ENCODE measurements around the gene CC2D2B.

The CC2D2B gene

GRCh38 chr10:96013956-96014355 lies 106.2 kb downstream of the CC2D2B start:
- peaks cover 6% of the 10 kb centered on the region for H3K4me1 Mint-ChIP-seq
- H3K9me3 Mint-ChIP-seq, result no peaks in the 10 kb centered on the region
- TF ChIP-seq CTCF (IDR thresholded peaks at IDR 0.05; ENCODE audit: unreplicated experiment in 3 of 3), result no peak
- peaks cover 22% of the 10 kb centered on the region for H3K27me3 Mint-ChIP-seq (ENCODE audit: low read depth)
- no peak overlapping the region for H3K27ac Mint-ChIP-seq
- H3K36me3 Mint-ChIP-seq (ENCODE audit: low read depth), result no peaks in the 10 kb centered on the region
- H3K4me3 Mint-ChIP-seq, result no peak overlapping the region

- Mint-ChIP-seq H3K36me3 (ENCODE audit: low read depth) (no peaks in the 10 kb centered on the region), H3K27me3 (ENCODE audit: low read depth) (peaks cover 22% of the 10 kb centered on the region), H3K9me3 (no peaks in the 10 kb centered on the region), H3K27ac (no peak overlapping the region), H3K4me3 (no peak overlapping the region), H3K4me1 (peaks cover 6% of the 10 kb centered on the region)
- TF ChIP-seq CTCF (IDR thresholded peaks at IDR 0.05; ENCODE audit: unreplicated experiment in 3 of 3), result no peak
Measured at GRCh38 chr10:96014473-96015102, 106.8 kb downstream of the CC2D2B start.

GRCh38 chr10:96017191-96017687 lies 109.5 kb downstream of the CC2D2B start:
- Mint-ChIP-seq H3K27ac (no peak overlapping the region), H3K4me3 (no peak overlapping the region), H3K9me3 (no peaks in the 10 kb centered on the region), H3K36me3 (ENCODE audit: low read depth) (no peaks in the 10 kb centered on the region), H3K27me3 (ENCODE audit: low read depth) (peaks cover 22% of the 10 kb centered on the region), H3K4me1 (peaks cover 6% of the 10 kb centered on the region)
- TF ChIP-seq CTCF (IDR thresholded peaks at IDR 0.05; ENCODE audit: unreplicated experiment in 3 of 3), result peak; percentile 70 to 85 (median 82)

GRCh38 chr10:96021332-96021731 lies 113.6 kb downstream of the CC2D2B start:
- TF ChIP-seq CTCF (IDR thresholded peaks at IDR 0.05; ENCODE audit: unreplicated experiment in 3 of 3), result no peak
- H3K4me1 Mint-ChIP-seq, result peaks cover 6% of the 10 kb centered on the region
- peaks cover 21% of the 10 kb centered on the region for H3K27me3 Mint-ChIP-seq (ENCODE audit: low read depth)
- no peak overlapping the region for H3K27ac Mint-ChIP-seq
- no peak overlapping the region for H3K4me3 Mint-ChIP-seq
- H3K36me3 Mint-ChIP-seq (ENCODE audit: low read depth), result no peaks in the 10 kb centered on the region
- no peaks in the 10 kb centered on the region for H3K9me3 Mint-ChIP-seq

GRCh38 chr10:96022739-96023138 lies 115.0 kb downstream of the CC2D2B start:
- TF ChIP-seq CTCF (IDR thresholded peaks at IDR 0.05; ENCODE audit: unreplicated experiment in 3 of 3), result no peak
- H3K9me3 Mint-ChIP-seq, result no peaks in the 10 kb centered on the region
- H3K4me3 Mint-ChIP-seq, result no peak overlapping the region
- peaks cover 16% of the 10 kb centered on the region for H3K27me3 Mint-ChIP-seq (ENCODE audit: low read depth)
- H3K4me1 Mint-ChIP-seq, result no peaks in the 10 kb centered on the region
- no peaks in the 10 kb centered on the region for H3K36me3 Mint-ChIP-seq (ENCODE audit: low read depth)
- no peak overlapping the region for H3K27ac Mint-ChIP-seq

- Mint-ChIP-seq H3K9me3 (no peaks in the 10 kb centered on the region), H3K27ac (no peak overlapping the region), H3K4me1 (no peaks in the 10 kb centered on the region), H3K4me3 (no peak overlapping the region), H3K27me3 (ENCODE audit: low read depth) (peaks cover 16% of the 10 kb centered on the region), H3K36me3 (ENCODE audit: low read depth) (no peaks in the 10 kb centered on the region)
- no peak for TF ChIP-seq CTCF (IDR thresholded peaks at IDR 0.05; ENCODE audit: unreplicated experiment in 3 of 3)
Measured at GRCh38 chr10:96023168-96023567, 115.4 kb downstream of the CC2D2B start.
